ENCODE data around the gene DHX40. TPM values are rescaled to one million over a fixed set of nuclear protein-coding genes. Genes with fewer than 3 reads are reported as not detected.
"Not testable (repeated sequence)": the region's sequence is repeated elsewhere in the genome, so short reads cannot be mapped to it uniquely, and the experiment has no call there.

DHX40 gene
- polyA plus RNA-seq, 1 experiment: 19.0 TPM

- Histone ChIP-seq H3K27me3 (ENCODE audit: control insufficient read depth, insufficient read depth, low read length) (peaks cover 1% of the 10 kb centered on the region; the same call in 1 of the 2 replicates), H3K36me3 (ENCODE audit: control insufficient read depth, insufficient read depth, low read length) (no peaks in the 10 kb centered on the region), H3K4me3 (ENCODE audit: low read depth, low read length) (no peak overlapping the region)
- ChIA-PET CTCF (interaction anchor here (0.9 to 3.0 kb wide), 3 partner anchors 26 to 250 kb away, joined by 3 to 12 read pairs (median 3); no protein-coding TSS in a partner anchor), POLR2A (no interaction called here)
- no peak for DNase-seq (ENCODE audit: low read depth)
- peak; percentile 39 for TF ChIP-seq CTCF (IDR thresholded peaks at IDR 0.05; ENCODE audit: insufficient read depth, low read depth, low read length)
Measured at GRCh38 chr17:59561042-59561441, 4.4 kb upstream of the DHX40 start.

GRCh38 chr17:59565959-59566324 is 532 bp downstream of the DHX40 start:
- DNase-seq (ENCODE audit: low read depth): no peak
- peak overlapping the region; percentile 90 for H3K4me3 ChIP-seq (ENCODE audit: low read depth, low read length)
- H3K27me3 ChIP-seq (ENCODE audit: control insufficient read depth, insufficient read depth, low read length): no peaks in the 10 kb centered on the region
- TF ChIP-seq CTCF (IDR thresholded peaks at IDR 0.05; ENCODE audit: insufficient read depth, low read depth, low read length): no peak
- H3K36me3 ChIP-seq (ENCODE audit: control insufficient read depth, insufficient read depth, low read length): 0 out of 2 replicates have a peak, but pooled peaks cover 2% of the 10 kb centered on the region
- POLR2A ChIA-PET: interaction anchor here (0.6 kb wide), 1 partner anchor 1228 kb away, joined by 3 read pairs; no protein-coding TSS in a partner anchor
- CTCF ChIA-PET: no interaction called here

GRCh38 chr17:59569151-59569550 is 3.7 kb downstream of the DHX40 start:
- CTCF ChIA-PET; H3K27me3 ChIP-seq (ENCODE audit: control insufficient read depth, insufficient read depth, low read length); DNase-seq (ENCODE audit: low read depth); H3K4me3 ChIP-seq (ENCODE audit: low read depth, low read length); POLR2A ChIA-PET; H3K36me3 ChIP-seq (ENCODE audit: control insufficient read depth, insufficient read depth, low read length): not testable (repeated sequence)

- POLR2A ChIA-PET: no interaction called here
- Histone ChIP-seq H3K4me3 (ENCODE audit: low read depth, low read length) (no peak overlapping the region), H3K27me3 (ENCODE audit: control insufficient read depth, insufficient read depth, low read length) (no peaks in the 10 kb centered on the region), H3K36me3 (ENCODE audit: control insufficient read depth, insufficient read depth, low read length) (0 out of 2 replicates have a peak, but pooled peaks cover 2% of the 10 kb centered on the region)
- DNase-seq (ENCODE audit: low read depth): no peak
- no peak for TF ChIP-seq CTCF (IDR thresholded peaks at IDR 0.05; ENCODE audit: insufficient read depth, low read depth, low read length)
- CTCF ChIA-PET: interaction anchor here (0.8 kb wide), 1 partner anchor 36 kb away, joined by 3 read pairs; no protein-coding TSS in a partner anchor
Measured at GRCh38 chr17:59572301-59572924, 7.0 kb downstream of the DHX40 start.

- H3K36me3 ChIP-seq (ENCODE audit: control insufficient read depth, insufficient read depth, low read length); POLR2A ChIA-PET; CTCF ChIA-PET; H3K4me3 ChIP-seq (ENCODE audit: low read depth, low read length); H3K27me3 ChIP-seq (ENCODE audit: control insufficient read depth, insufficient read depth, low read length); DNase-seq (ENCODE audit: low read depth): not testable (repeated sequence)
Measured at GRCh38 chr17:59584168-59584567, 18.8 kb downstream of the DHX40 start.

GRCh38 chr17:59600169-59600568 is 34.8 kb downstream of the DHX40 start:
- no peak for TF ChIP-seq CTCF (IDR thresholded peaks at IDR 0.05; ENCODE audit: insufficient read depth, low read depth, low read length)
- CTCF ChIA-PET: no interaction called here

More at GRCh38 chr17:59600169-59600568, 34.8 kb downstream of the DHX40 start:
- Histone ChIP-seq H3K27me3 (ENCODE audit: control insufficient read depth, insufficient read depth, low read length) (no peaks in the 10 kb centered on the region), H3K36me3 (ENCODE audit: control insufficient read depth, insufficient read depth, low read length) (peaks cover 8% of the 10 kb centered on the region), H3K4me3 (ENCODE audit: low read depth, low read length) (no peak overlapping the region)
- POLR2A ChIA-PET: no interaction called here
- DNase-seq (ENCODE audit: low read depth): no peak
